ENCODE results near the gene KIF26B.

Gene KIF26B

GRCh38 chr1:245301162-245301580, 146.4 kb downstream of the KIF26B start:
- no peaks in the 10 kb centered on the region for H3K79me2 ChIP-seq (ENCODE audit: insufficient read depth, low read length)
- no peak for TF ChIP-seq CTCF (IDR thresholded peaks at IDR 0.05; ENCODE audit: low read length)
- no peak for TF ChIP-seq EZH2 (IDR thresholded peaks at IDR 0.05; ENCODE audit: borderline replicate concordance, low read length)
- H2AFZ ChIP-seq (ENCODE audit: low read length) = no peak overlapping the region
- H3F3A ChIP-seq (ENCODE audit: insufficient read depth, low read length) = no peaks in the 10 kb centered on the region
- no peak overlapping the region for H3K4me2 ChIP-seq (ENCODE audit: low read length)
- H4K20me1 ChIP-seq (ENCODE audit: insufficient read depth, low read length) = no peaks in the 10 kb centered on the region
- no peaks in the 10 kb centered on the region for H3K4me1 ChIP-seq (ENCODE audit: insufficient read depth, low read length, severe bottlenecking)
- H3K9me2 ChIP-seq (ENCODE audit: low read depth, low read length) = no peaks in the 10 kb centered on the region
- H3K9ac ChIP-seq (ENCODE audit: low read length) = no peak overlapping the region
- H3K36me3 ChIP-seq (ENCODE audit: insufficient read depth, low read length) = no peaks in the 10 kb centered on the region
- H3K4me3 ChIP-seq (ENCODE audit: low read depth, low read length, poor library complexity, severe bottlenecking) = no peak overlapping the region
- H3K27ac ChIP-seq (ENCODE audit: low read depth, low read length, poor library complexity, severe bottlenecking) = no peak overlapping the region
- no peaks in the 10 kb centered on the region for H3K27me3 ChIP-seq (ENCODE audit: insufficient read depth, low read length)
- H3K9me3 ChIP-seq (ENCODE audit: low read length) = no peaks in the 10 kb centered on the region

GRCh38 chr1:245301921-245302320, 147.1 kb downstream of the KIF26B start:
- Histone ChIP-seq H3F3A (ENCODE audit: insufficient read depth, low read length) (no peaks in the 10 kb centered on the region), H3K4me3 (ENCODE audit: low read depth, low read length, poor library complexity, severe bottlenecking) (no peak overlapping the region), H4K20me1 (ENCODE audit: insufficient read depth, low read length) (no peaks in the 10 kb centered on the region), H3K27ac (ENCODE audit: low read depth, low read length, poor library complexity, severe bottlenecking) (no peak overlapping the region), H3K36me3 (ENCODE audit: insufficient read depth, low read length) (no peaks in the 10 kb centered on the region), H3K9ac (ENCODE audit: low read length) (no peak overlapping the region), H3K9me3 (ENCODE audit: low read length) (no peaks in the 10 kb centered on the region), H3K9me2 (ENCODE audit: low read depth, low read length) (no peaks in the 10 kb centered on the region), H3K4me2 (ENCODE audit: low read length) (no peak overlapping the region), H3K79me2 (ENCODE audit: insufficient read depth, low read length) (no peaks in the 10 kb centered on the region), H3K4me1 (ENCODE audit: insufficient read depth, low read length, severe bottlenecking) (no peaks in the 10 kb centered on the region), H2AFZ (ENCODE audit: low read length) (no peak overlapping the region), H3K27me3 (ENCODE audit: insufficient read depth, low read length) (no peaks in the 10 kb centered on the region)
- TF ChIP-seq EZH2 (IDR thresholded peaks at IDR 0.05; ENCODE audit: borderline replicate concordance, low read length) = no peak
- TF ChIP-seq CTCF (IDR thresholded peaks at IDR 0.05; ENCODE audit: low read length) = no peak

GRCh38 chr1:245304698-245305097, 149.9 kb downstream of the KIF26B start:
- Histone ChIP-seq H4K20me1 (ENCODE audit: insufficient read depth, low read length) (no peaks in the 10 kb centered on the region), H3F3A (ENCODE audit: insufficient read depth, low read length) (no peaks in the 10 kb centered on the region), H3K27ac (ENCODE audit: low read depth, low read length, poor library complexity, severe bottlenecking) (no peak overlapping the region), H3K27me3 (ENCODE audit: insufficient read depth, low read length) (no peaks in the 10 kb centered on the region), H3K4me2 (ENCODE audit: low read length) (no peak overlapping the region), H3K9me3 (ENCODE audit: low read length) (no peaks in the 10 kb centered on the region), H3K4me3 (ENCODE audit: low read depth, low read length, poor library complexity, severe bottlenecking) (no peak overlapping the region), H3K36me3 (ENCODE audit: insufficient read depth, low read length) (no peaks in the 10 kb centered on the region), H3K9me2 (ENCODE audit: low read depth, low read length) (no peaks in the 10 kb centered on the region), H2AFZ (ENCODE audit: low read length) (no peak overlapping the region), H3K9ac (ENCODE audit: low read length) (no peak overlapping the region), H3K79me2 (ENCODE audit: insufficient read depth, low read length) (no peaks in the 10 kb centered on the region), H3K4me1 (ENCODE audit: insufficient read depth, low read length, severe bottlenecking) (no peaks in the 10 kb centered on the region)
- TF ChIP-seq EZH2 (IDR thresholded peaks at IDR 0.05; ENCODE audit: borderline replicate concordance, low read length) = no peak
- TF ChIP-seq CTCF (IDR thresholded peaks at IDR 0.05; ENCODE audit: low read length) = no peak
